ENCODE measurements around the gene HNRNPF.

HNRNPF gene

DNA sequence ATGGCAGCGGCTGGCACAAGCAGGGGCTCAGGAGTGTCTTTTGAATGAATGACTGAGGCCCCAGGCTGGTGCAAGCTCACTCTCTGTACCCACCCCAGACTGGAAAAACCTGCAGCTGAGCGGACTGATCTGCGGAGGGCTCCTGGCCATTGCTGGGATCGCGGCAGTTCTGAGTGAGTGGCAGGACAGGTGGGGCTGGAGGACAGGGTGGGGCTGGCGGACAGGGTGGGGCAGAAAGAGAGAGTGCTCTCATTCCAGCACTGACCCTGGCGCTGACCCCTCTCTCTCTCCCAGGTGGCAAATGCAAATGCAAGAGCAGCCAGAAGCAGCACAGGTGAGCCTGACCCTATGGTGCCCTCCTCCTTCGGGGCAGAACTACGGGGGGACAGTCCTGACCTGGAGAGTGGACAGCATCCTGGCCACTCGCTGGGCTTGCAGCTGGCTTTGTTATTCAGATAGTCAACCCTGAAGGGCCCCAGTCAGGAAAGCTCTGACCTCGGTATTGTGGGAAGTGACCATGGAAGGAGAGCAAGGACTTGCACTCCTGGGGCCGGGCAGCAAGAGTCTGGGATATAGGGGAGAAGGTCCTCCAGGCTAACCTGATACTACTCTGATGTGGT is 33.5 kb downstream of the HNRNPF start:
- DNase-seq = no peak

DNA sequence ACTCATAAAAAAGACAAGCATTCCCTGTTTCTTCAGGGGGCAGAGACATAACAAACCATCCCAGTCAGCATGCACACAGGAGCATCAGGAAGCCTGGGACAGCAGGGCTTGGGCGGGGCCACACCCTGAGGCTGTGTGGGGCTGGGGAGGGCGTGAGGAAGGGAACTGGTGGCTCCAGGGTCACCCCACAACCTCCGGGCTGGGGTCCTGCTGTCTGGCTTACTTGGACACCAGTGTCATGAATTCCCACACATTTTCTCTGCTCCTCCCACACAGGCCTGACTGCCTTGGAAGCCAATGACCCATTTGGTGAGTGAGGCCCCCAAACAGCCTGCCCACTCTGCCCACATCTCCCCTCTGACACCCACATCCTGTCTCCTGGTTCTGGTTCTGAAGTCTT is 34.8 kb downstream of the HNRNPF start:
- DNase-seq = no peak

DNA sequence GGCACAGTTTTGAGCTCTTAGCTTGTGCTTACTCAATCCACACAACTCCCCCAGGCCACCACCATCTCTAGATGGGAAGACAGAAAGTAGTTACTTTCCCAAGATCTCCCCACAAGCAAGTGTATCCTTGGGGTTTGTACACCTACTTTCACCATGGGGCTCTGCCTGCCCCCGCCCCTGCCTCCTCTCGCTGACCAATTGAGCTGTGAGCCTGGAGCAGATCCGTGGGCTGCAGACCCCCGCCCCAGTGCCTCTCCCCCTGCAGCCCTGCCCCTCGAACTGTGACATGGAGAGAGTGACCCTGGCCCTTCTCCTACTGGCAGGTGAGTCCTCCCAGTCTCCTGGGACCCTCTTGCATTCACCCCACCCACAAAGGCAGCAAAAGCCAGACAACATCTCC is 35.5 kb downstream of the HNRNPF start:
- DNase-seq = no peak

DNA sequence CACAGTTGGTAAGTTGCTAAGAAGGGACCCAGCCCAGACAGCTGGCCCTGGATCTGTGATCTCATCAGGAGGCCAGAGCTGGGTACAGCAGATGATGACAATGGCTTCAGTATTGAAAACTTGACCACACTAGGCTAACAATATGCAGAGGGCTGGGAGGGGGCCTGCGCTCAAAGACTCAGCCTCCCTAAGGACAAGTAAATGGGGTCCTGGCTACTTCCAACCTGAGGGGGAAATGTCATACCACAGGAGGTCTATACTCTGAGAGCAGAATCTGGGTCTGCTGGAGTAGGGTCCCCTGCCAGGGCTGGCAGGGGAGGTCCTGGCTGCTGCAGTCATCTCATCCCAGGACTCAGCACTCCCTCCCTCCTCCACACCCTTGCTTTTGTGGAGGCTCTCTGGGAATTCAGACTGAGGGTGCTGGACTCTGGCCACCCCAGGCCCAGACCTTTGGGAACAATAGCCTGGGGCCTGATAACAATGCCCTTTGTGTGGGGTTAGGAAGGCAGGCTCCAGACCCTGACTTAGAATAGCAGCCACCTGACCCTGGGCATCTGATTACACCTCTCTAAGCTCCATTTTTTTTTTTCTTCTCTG is 36.1 kb downstream of the HNRNPF start:
- DNase-seq = no peak

DNA sequence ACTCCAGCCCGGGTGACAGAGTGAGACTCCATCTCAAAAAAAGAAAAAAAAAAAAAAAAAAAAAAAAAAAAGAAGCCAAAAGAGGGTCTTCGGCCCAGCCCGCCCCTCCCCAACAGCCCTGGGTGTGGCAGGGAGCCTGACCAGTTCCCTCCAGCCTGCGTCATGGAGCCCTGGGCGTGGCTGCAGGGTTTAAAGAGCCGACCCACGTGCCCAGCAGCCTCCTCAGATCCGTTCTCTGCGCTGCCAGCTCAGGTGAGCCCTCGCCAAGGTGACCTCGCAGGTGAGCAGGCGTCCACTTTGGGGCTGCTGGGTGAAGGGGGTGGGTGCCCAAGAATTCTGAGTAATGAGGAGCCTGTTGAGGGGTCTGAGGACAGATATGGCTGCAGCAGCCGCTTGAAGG is 37.6 kb downstream of the HNRNPF start, which contains the start of gene FXYD4:
TSS of gene FXYD4 (plus strand) at position 219 of the 400 bp plus-strand sequence. CDS start 2,111 bp downstream, outside the sequence.
- DNase-seq = no peak

DNA sequence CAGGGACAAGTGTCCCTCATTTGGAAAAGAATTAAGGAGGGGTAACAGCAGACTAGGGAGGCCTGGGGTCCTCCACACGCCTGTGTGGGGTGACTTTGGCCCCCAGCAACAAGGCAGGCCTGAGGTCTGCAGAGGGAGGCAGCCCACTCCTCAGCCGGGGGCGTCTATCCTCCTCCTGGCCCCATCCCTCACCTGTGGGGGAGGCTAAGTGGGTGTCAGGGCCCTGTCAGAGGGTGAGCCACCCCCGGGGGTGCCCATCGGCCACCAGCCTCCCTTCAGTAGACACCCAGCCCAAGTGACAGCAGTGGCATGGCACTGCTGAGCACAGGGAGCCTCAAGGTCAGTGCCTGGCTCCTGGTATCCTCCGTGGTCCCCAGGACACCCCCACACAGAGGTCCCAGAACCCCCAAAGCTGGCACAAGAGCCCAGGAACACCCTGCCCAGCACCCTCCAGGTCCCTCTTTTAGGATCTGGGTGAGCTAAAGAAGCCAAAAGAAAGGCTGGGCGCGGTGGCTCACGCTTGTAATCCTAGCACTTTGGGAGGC is 38.2 kb downstream of the HNRNPF start:
- no peak for DNase-seq

DNA sequence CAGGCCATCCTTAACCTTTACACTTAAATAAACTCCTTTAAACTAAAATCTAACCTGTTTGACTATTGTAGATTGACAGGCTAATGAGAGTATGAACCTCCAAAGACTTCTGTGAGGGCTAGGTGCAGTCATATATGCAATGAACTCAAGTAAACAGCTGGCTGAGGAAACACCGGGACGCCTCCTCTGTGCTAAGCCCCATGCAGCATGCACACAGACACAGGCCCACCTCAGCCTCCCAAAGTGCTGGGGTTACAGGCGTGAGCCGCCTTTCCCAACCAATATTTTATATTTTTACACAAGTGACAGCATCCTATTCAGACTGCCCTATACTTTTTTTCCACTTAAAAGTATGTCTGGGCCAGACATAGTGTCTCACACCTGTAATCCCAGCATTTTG is 39.1 kb downstream of the HNRNPF start:
- no peak for DNase-seq

DNA sequence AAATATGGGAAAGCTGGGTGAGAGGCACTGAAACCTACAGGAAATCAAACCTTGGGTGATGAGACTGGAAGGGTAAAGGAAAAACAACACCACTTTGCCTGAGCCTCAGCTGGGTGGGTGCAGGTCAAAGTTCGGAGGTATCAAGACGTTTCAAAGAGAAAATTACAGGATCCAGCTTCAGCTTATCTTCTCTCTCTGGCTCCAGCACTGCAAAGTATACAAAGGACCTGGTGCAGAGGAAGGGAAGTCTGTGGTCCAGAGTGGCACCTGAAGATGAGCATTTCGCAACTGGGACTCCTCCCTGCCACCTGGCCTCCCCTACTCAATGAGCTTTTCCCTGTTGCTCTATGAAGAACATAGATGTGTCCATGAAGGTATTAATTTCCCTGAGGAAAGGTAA is 44.0 kb downstream of the HNRNPF start:
- DNase-seq = no peak

DNA sequence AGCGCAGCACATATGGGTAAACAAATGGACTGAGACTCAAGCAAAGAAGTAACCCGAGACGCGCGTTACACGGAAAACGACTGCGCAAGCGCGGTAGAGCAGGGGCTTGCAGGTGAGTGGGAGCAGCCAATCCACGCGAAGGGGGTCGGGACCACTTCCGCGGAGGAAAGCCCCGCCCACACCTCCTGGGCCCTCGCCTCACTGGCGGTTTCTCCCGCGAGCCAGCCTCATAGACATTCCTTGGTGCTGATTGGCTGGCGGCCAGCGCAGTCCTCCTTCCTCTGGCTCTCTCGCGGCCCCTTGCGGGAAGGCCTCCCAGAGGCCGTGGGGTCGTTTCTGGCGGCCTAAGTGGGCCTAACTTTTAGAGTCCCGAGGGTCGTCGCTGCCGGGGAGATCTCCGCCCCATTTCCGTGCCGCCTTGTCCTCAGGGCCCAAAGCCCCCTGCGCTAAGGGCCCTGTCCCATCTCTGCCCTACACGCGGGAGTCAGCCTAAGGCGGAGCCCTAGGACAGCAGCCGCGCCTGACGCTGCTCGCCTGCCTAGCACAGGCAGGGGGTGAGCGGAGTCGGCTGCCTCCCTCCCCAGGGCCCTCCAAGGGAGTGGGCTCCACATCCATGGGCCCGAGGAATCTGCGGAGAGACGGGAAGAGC is 46.7 kb downstream of the HNRNPF start:
- DNase-seq = peak; percentile 98

DNA sequence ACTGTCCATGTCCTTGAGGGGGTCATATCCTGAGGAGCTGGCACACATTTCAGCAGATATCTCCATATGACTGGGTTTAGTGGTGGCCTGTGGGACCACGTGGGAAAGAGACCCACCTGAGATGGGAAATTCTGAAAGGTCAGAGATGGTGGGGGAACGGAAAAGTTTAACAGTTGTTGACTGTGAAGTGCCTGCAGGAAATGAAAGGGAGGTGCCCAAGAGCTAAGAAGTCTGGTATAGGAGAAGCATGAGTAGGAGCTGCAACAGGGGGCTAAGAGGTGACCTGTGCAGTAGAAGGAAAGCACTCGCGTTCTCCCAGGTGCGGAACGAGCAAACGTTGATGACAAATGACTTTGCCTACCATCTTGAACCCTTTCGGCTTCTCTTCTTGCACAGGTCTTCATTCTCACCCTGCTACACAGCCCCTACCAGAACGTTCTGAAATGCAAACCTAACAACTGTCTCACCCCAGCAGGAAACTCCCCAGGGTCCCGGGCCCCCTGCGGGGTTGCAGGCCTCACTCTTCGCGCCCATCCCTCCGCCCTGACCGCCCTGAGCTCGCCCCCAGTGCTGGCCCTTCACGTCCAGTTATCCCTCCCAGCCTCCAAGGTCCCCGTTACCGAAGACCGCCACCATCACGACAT is 47.3 kb downstream of the HNRNPF start:
- DNase-seq = peak; percentile 29

DNA sequence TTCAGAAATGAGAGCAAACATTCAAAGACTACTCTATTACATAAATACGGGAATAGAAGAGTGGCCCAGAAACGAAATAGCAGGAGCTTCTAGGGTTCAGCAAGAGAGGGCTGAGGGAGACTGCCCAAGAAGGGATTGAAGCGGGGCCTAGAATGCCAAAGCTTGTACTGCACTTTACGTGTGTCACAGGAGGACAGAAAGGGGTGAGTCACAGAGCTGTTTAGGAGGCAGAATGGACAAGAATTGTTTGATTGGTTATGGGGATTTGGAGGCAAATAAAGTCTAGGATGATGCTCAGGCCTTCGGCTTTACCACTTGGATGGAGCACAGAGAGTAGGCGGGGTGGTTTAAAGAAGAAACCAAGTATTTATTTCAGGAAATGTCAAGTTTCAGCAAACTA is 48.9 kb downstream of the HNRNPF start:
- no peak for DNase-seq

DNA sequence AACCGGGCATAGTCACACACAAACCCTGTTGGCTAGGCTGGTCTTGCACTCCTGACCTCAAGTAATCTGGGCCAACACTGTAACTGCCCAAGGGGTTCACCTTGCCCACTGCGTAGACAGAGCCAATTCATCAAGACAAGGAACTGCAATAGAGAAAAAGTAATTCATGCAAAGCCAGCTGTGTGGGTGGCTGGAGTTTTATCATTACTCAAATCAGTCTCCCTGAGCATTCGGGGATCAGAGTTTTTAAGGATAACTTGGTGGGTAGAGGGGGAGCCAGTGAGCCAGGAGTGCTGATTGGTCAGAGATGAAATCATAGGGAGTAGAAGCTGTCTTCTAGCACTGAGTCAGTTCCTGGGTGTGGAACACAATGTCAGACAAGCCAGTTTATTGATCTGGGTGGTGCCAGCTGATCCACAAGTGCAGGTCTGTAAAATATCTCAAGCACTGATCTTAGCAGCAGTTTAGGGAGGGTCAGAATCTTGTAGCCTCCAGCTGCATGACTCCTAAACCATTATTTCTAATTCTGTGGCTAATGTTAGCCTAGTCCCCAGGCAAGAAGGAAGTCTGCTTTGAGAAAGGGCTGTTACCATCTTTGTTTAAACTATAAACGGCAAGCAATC is 53.1 kb downstream of the HNRNPF start:
- DNase-seq = no peak

DNA sequence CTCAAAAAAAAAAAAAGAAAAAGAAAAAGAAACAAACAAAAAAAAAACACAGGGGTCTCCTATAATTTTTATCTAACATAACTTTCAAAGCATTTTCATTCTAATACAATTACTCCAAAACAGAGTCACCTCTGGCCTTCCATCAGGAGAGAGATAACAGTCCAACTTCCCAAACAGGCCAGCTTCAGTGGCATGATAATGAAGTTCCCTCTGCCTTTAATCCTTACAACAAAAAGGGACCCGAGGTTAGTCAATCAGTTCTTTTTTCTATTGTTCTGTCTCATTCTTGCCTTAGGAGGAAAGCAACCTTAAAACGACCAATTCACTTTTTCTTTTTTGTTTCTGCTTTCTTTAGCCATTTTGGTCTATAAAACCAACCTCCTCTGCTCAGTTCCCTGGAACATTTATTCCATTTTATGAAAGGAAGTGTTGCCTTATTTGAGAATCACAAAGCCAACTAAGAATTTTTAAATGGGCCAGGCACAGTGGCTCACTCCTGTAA is 54.1 kb downstream of the HNRNPF start:
- no peak for DNase-seq

DNA sequence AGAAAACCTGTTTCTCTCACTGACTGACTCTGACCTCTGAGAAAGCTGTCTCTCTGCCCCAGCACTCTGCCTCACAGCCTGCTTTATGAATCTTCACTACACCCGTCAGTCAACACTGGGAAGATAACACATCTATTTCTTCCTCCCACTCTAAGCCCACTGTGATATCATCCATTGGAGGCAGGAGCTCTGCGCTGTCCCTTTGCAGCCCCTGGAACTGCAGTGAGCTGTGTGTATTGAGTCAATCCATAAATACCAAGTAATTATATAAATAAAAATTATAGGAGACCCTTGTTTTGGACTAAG is 54.7 kb downstream of the HNRNPF start:
- DNase-seq = no peak

DNA sequence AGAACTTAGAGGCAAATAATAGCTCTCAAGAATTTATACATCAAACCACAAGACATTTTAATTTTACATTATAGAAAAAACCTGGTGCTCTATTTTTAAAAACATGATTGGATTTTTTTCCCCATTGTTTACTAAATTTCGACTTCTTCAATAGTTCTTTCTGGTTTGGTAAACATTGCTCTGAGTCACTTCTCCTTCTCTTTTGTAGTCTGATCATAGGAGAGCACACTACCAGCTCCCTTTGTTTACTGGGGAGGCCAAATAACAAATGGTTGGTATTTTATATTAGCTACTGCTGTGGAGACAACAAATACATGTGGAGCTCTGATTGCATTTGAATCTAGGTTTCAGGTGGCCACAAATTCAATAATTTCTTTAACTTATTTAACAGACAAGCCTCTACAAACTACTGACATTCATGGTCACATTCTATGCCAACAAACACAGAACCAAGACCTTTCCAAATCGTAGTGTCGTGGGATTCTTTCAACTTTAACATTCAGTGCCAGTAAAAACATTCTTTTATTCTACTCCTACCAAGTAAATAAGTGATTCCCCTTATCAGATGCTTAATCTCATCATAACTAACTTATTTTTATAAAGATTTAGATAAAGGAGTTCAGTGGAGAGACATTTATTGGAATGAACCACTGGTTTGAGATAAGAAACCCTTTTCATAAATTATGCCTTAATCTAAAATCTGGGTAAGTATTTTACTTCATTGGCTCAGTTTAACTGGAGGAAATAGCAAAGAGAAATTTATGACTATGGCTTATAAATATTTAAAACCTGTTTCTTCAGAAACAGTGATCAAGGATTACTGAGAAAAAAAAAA is 55.3 kb downstream of the HNRNPF start:
- DNase-seq = no peak

DNA sequence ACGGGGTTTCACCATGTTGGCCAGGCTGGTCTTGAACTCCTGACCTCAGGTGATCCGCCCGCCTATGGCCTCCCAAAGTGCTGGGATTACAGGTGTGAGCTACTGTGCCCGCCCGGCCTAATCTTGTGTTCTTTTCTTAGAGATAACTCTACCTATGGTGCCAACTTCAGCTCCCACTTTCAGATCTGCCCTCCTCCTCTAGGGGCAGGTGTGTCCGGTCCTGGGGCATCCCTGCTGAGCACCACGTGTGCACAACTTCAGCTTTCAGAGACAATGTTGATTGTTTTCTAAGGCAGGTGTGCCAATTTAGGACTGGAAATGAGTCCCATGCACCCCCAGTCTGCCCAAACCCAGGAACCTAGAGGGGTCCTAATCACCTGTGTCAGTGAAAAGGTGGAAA is 56.0 kb downstream of the HNRNPF start:
- DNase-seq = no peak

DNA sequence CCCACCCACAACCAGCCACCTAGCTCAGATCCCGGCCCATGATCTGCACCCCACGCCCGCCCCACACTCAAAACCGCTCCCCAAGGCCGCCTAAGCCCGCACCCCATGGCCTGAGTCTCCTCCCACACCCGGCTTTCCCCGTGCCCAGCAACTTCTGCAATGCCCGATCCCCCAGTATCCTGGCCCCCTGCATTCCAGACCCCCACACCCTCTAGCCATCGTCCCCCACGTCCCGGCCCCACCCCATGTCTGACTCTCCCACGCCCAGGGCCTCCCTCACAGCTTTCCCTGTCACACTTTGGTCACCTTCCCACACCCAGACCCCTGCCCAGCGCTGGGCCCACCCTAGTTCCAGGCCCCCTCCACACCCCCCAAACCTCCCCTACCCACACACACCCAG is 57.7 kb downstream of the HNRNPF start:
- DNase-seq = no peak

DNA sequence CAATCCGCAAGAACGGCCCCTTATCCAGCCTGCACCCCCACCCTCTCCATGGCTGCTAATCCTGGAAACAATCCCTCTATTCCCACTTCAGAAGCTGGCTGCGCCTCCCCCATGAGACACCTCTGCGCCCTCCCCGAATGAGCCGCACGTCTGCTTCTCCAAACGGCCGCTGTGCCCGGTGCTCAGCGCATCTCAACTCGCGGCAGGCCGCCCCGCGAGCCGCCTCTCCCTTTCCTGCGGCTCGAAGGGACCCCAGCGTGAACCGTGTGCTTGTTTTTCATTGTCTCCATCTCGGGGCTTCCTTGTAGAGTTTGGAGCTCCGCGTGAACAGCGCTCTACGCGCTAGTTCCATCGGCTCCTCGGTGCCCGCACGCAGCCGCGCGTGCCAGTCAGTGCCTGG is 58.3 kb downstream of the HNRNPF start:
- DNase-seq = no peak

DNA sequence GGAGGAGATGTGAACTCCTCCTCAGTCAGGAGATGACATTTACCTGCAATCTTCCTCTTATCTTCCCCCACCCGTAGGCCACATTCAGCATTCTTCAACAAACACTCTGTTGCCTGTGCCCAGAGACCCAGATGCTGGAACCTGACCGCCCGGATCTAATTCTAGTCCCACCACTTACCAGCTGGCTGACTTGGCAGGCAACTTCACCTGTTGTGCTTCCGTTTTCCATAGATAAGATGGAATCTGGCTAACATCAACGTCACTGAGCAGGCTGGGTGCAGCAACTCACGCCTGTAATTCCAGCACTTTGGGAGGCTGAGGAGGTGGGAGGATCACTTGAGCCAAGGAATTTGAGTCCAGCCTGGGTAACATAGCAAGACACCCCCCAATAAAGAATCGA is 58.8 kb downstream of the HNRNPF start:
- no peak for DNase-seq

DNA sequence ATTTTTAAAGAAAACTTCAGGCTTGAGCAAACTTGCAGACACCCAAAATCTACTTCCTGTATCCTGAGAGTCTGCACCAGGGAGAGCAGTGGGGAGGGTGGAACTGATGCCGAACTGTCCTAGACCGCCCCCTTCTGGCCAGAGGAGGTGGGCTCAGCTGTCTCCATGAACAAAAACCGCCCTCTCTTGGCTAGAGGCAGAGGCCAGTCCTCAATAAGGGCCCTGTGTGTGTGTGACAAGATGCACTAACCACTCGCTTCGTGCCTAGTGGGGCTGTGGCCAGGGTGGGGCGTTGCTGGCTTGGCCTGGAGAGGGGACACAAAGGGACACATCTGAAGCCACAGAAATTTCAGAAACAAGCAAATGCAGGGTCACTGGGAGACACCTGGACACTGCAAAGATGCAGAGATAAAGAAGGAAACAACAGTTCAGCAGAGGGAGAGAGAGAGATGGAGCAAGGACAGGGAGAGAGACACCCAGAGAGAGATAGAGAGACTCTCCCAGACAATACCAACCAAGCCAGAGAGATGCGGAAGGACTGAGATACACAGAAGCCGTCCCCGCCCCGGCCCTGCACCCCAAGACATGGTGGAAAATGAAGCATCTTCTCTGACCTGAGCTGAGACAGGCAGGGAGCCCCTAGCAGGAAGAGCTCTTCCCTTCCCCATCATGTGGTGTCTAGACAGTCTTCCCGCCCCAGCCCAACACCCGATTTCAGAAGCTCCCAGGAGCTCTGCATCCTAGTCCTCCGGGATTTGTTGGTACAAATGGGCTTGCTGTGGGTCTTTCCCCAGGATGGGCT is 60.3 kb downstream of the HNRNPF start:
- DNase-seq = peak; percentile 90

DNA sequence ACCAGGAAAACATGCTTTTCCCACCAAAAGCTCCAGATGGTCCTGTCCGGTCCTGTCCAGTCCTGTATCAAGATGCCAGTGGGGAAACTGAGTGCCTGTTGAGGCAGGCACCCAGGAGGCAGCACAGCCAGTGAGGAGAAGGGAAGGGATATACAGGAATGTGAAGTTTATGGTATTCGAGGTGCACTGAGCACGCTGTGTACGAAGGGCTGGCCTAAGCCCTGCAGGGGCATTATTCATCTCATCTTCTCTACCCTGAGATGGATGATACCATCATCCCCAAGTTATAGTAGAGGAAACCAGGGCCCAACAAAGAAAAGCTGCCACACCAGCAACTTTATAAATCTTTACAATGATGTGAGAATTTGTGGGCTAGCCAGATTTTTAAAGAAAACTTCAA is 61.0 kb downstream of the HNRNPF start:
- DNase-seq = no peak

DNA sequence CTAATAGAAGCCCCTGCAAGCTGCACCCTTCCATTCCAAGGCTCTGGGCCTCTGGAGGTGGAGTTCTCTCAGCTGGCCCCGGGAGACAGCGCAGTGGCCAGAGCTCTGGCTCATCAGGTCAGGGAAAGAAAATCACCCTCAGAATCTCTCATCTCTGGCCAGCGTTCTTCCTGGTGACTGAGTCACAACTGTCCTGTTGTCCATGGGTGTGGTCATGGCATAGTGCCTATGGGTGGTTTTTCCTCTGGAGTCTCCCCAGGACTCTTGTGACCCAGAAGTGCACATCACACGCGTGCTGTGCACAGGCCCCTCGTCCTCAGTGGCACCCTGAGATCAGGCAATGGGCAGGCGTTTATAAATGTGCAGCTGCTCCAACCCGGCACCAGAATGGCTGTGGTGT is 64.9 kb downstream of the HNRNPF start:
- no peak for DNase-seq

All from CD4-positive, alpha-beta T cell treated with Interleukin-17A for 1 hour (primary cell).